Upper lobe of left lung (tissue), 4 donors: ENCODE results near the gene CEP72.

Experiments used
- CTCF ChIP-seq, 6 experiments: fragments of 450-650 bp in 4 of 6; fragments of 200-600 bp in 2 of 6; sonication (generic) in 2 of 6; IDR thresholded peaks; one replicate each; pipeline ENCODE4 v1.5.1; 2016 to 2019; ENCODE audit warnings: antibody characterized with exemption in 6 of 6
- EP300 ChIP-seq, 4 donors: sonication (generic); formaldehyde crosslinking; IDR thresholded peaks; one replicate each; pipeline ENCODE4 v1.5.1; 2017; ENCODE audit warnings: antibody characterized with exemption in 4 of 4, control low read depth in 2 of 4
- POLR2A ChIP-seq, 4 donors: fragments of 450-650 bp; IDR thresholded peaks; one replicate each; pipeline ENCODE4 v1.5.1; 2016 to 2017; ENCODE audit warnings: antibody characterized with exemption in 4 of 4, mild to moderate bottlenecking in 2 of 4
- POLR2AphosphoS5 ChIP-seq, 2 donors: sonication (generic); formaldehyde crosslinking; IDR thresholded peaks; one replicate each; pipeline ENCODE4 v1.5.1; 2017; ENCODE audit warnings: antibody characterized with exemption in 2 of 2

GRCh38 chr5:595285-595875, 16.8 kb upstream of the CEP72 start:
- no peak for TF ChIP-seq POLR2A (IDR thresholded peaks at IDR 0.05)
- TF ChIP-seq CTCF (IDR thresholded peaks at IDR 0.05): no peak
- TF ChIP-seq POLR2AphosphoS5 (IDR thresholded peaks at IDR 0.05): no peak
- no peak for TF ChIP-seq EP300 (IDR thresholded peaks at IDR 0.05)
